Nephron progenitor cell (in vitro differentiated cells): ENCODE data around the gene CAMK2D.

Source experiments
- DNase-seq: peaks from one replicate; pipeline ENCODE4 v3.0.0; 2021
- H3K27ac Mint-ChIP-seq: 2 replicates; pipeline ENCODE4 v1.8.0; 2021; ENCODE audit warnings: mild to moderate bottlenecking, moderate library complexity, mixed read lengths
- H3K27me3 Mint-ChIP-seq: 2 replicates; pipeline ENCODE4 v1.8.0; 2021; ENCODE audit warnings: mild to moderate bottlenecking, low read depth, mixed read lengths; ENCODE audit not compliant: poor library complexity
- H3K36me3 Mint-ChIP-seq: 2 replicates; pipeline ENCODE4 v1.8.0; 2021; ENCODE audit warnings: low read depth, mixed read lengths
- H3K4me1 Mint-ChIP-seq: 2 replicates; pipeline ENCODE4 v1.8.0; 2021; ENCODE audit warnings: mixed read lengths
- H3K4me3 Mint-ChIP-seq: 2 replicates; pipeline ENCODE4 v1.8.0; 2021; ENCODE audit warnings: mild to moderate bottlenecking, moderate library complexity, mixed read lengths
- H3K9me3 Mint-ChIP-seq: 2 replicates; pipeline ENCODE4 v1.8.0; 2021; ENCODE audit warnings: mild to moderate bottlenecking, moderate library complexity, mixed read lengths
- CTCF ChIP-seq: fragments of 200-600 bp; sonication (generic); IDR thresholded peaks from 2 replicates; pipeline ENCODE4 v1.5.0; 2021; ENCODE audit warnings: antibody characterized with exemption

CAMK2D gene

GRCh38 chr4:113410686-113411085 lies 350.9 kb downstream of the CAMK2D start:
- H3K4me3 Mint-ChIP-seq: no peak overlapping the region

GRCh38 chr4:113409181-113409580 lies 352.4 kb downstream of the CAMK2D start:
- no peak overlapping the region for H3K27ac Mint-ChIP-seq
- H3K4me1 Mint-ChIP-seq: no peaks in the 10 kb centered on the region
- H3K27me3 Mint-ChIP-seq: no peaks in the 10 kb centered on the region
- H3K4me3 Mint-ChIP-seq: no peak overlapping the region
- H3K36me3 Mint-ChIP-seq: no peaks in the 10 kb centered on the region
- TF ChIP-seq CTCF: no peak
- DNase-seq: no peak
- no peaks in the 10 kb centered on the region for H3K9me3 Mint-ChIP-seq

More at GRCh38 chr4:113410686-113411085, 350.9 kb downstream of the CAMK2D start:
- no peak for TF ChIP-seq CTCF
- Mint-ChIP-seq H3K9me3 (no peaks in the 10 kb centered on the region), H3K36me3 (no peaks in the 10 kb centered on the region), H3K27ac (no peak overlapping the region), H3K27me3 (no peaks in the 10 kb centered on the region), H3K4me1 (no peaks in the 10 kb centered on the region)
- no peak for DNase-seq

GRCh38 chr4:113407409-113407808 lies 354.1 kb downstream of the CAMK2D start:
- no peaks in the 10 kb centered on the region for H3K27me3 Mint-ChIP-seq
- H3K4me1 Mint-ChIP-seq: no peaks in the 10 kb centered on the region
- H3K4me3 Mint-ChIP-seq: no peak overlapping the region
- no peaks in the 10 kb centered on the region for H3K36me3 Mint-ChIP-seq
- H3K9me3 Mint-ChIP-seq: no peaks in the 10 kb centered on the region
- no peak for TF ChIP-seq CTCF
- DNase-seq: no peak
- H3K27ac Mint-ChIP-seq: no peak overlapping the region

GRCh38 chr4:113406723-113407016 lies 354.9 kb downstream of the CAMK2D start:
- H3K27me3 Mint-ChIP-seq: no peaks in the 10 kb centered on the region
- H3K4me3 Mint-ChIP-seq: no peak overlapping the region
- no peak overlapping the region for H3K27ac Mint-ChIP-seq

GRCh38 chr4:113405874-113406722 lies 355.4 kb downstream of the CAMK2D start:
- H3K27me3 Mint-ChIP-seq: peaks cover 3% of the 10 kb centered on the region
- no peak overlapping the region for H3K4me3 Mint-ChIP-seq
- no peaks in the 10 kb centered on the region for H3K36me3 Mint-ChIP-seq

More at GRCh38 chr4:113406723-113407016, 354.9 kb downstream of the CAMK2D start:
- no peak for TF ChIP-seq CTCF
- Mint-ChIP-seq H3K4me1 (no peaks in the 10 kb centered on the region), H3K36me3 (no peaks in the 10 kb centered on the region), H3K9me3 (no peaks in the 10 kb centered on the region)
- DNase-seq: no peak

More at GRCh38 chr4:113405874-113406722, 355.4 kb downstream of the CAMK2D start:
- Mint-ChIP-seq H3K27ac (no peak overlapping the region), H3K9me3 (no peaks in the 10 kb centered on the region), H3K4me1 (no peaks in the 10 kb centered on the region)
- no peak for DNase-seq
- TF ChIP-seq CTCF: no peak
